ENCODE results near the gene HOXA7. TPM values are rescaled to one million over a fixed set of nuclear protein-coding genes. Genes with fewer than 3 reads are reported as not detected.

Gene HOXA7
- total RNA-seq, 1 donor from 2014 or later, result 1.4 TPM

GRCh38 chr7:27182285-27182841 is 25.9 kb upstream of the HOXA7 start:
- no peak for DNase-seq

DNA sequence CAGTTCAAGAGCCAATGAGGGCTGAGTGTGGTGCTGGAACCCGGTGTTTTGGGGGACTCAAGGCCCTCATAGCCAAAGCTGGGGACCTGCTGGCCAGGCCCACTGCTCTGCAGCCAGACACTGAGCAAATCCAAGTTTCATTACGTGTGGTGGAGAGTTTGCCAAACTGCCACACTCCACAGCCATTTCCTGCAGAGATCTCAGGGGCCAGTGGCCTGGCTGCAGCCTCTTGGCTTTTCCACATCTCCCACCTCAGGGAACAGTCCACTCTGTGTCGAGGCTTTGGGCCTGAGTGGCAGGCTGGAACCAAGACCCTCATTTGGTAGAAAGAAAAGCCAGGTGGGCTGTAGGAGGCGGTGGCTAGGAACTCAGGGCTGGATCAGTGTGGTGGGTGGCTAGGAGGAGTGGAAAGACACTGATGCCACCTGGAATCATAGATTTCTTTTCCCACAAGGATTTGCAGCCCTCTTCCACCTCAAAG is 25.4 kb upstream of the HOXA7 start:
- no peak for DNase-seq

- no peak for DNase-seq
Measured at GRCh38 chr7:27180431-27181420, 24.3 kb upstream of the HOXA7 start.

GRCh38 chr7:27179503-27180430 is 23.3 kb upstream of the HOXA7 start:
- peak; percentile 84 for DNase-seq

- DNase-seq, result no peak
Measured at GRCh38 chr7:27179030-27179429, 22.6 kb upstream of the HOXA7 start.

GRCh38 chr7:27178366-27178765 is 21.9 kb upstream of the HOXA7 start:
- DNase-seq, result no peak

DNA sequence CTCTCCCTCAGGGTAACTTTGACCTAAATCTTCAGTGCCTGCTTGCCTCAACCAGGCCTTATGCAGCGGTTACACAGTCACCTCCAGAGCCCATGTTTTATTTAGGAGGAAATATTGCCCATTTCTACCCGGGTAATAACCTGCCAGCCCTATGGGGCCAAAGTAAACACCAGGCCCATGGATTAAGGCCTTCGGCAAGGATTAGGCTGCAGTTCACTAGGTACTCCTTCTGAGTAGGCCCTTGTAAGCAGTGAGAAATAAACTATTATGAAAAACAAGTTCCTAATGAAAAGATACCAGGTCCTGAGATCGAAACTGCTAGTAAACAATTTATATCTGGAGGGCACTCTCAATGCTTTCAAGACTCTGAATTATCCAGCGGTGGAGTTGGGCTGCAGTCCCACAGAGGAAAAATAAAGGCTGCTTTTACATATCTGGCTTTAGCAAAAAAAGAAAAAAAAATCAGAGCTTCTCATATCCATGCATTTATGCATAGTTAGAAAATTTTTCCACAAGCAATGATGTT is 21.4 kb upstream of the HOXA7 start:
- no peak for DNase-seq

GRCh38 chr7:27176962-27177794 is 20.7 kb upstream of the HOXA7 start:
- no peak for DNase-seq

DNA sequence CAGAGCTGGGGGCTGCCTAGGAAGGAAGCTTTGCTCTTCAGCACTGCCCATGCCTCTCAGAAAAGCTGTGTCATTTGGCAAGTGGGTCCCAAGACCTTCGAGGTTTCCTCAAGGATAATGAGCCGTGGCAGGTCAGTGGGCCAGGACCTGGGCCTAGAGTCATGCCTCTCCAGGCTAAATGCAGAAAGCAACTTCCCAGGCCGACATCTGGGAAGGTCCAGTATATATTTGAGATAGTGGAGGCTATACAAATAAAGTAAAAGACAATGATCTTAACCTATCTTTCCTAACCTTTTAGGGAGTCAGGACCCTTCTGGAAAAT is 20.0 kb upstream of the HOXA7 start:
- DNase-seq, result no peak

- no peak for DNase-seq
Measured at GRCh38 chr7:27175626-27176523, 19.4 kb upstream of the HOXA7 start.

DNA sequence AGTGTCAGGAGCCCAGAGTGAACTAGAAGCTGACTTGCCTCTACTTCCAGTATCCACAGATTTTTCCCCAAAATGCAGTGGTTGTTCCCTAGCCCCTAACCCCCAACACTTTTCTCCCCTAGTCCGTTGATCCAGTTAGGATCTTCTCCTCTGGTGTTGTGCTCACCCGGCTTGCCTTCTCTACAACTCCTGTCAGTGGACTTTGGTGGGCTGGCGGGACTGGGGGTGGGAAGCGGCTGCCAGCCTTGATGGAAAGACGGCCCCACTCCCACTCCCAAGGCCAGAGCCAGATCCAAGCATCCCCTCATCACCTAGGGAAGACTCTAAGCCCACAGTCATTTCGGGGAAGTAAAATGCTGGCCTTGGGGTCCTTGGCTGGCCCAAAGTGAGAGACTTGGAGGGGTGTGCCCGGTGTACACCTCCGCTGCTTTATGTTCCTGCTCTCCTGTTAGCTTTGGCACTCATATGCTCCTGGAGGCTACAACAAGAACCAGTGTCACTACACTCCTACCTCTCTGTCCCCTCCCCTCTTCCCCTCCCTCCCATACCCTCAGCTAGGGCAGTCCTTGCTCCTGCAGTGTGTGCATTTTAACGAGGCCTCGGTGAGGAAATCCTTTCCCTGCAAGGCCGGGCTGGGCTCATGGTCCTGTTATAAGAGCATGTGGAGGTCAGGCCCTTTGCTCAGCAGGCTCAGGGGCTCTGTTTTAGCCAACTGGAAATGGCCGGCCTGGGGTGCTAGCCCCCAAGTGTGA is 18.6 kb upstream of the HOXA7 start:
- no peak for DNase-seq

- peak; percentile 45 for DNase-seq
Measured at GRCh38 chr7:27173956-27174873, 17.7 kb upstream of the HOXA7 start, which contains the start of gene HOXA10. TSS of gene HOXA10 (minus strand) at chr7:27174320. CDS start at chr7:27174306, 14 bp downstream.

DNA sequence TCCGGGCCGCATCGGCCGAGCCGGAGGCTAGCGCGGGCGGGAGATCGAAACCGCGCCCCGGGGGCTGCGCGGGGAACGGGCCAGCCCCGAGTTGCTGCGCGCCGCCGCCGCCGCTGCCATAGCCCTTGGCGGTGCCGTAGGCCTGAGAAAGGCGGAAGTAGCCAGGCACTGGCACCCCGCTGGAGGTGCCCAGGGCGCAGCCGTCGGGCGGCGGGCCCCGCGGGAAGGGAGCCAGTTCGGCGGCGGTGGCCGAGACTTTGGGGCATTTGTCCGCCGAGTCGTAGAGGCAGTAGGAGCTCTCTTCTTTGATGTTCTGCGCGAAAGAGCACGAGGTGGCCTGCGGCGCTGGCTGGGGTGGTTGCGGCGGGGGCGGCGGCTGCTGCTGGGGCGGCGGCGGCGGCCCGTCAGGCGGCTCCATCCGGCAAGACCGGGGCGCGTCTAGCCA is 17.1 kb upstream of the HOXA7 start:
- DNase-seq, result no peak

- DNase-seq, result peak; percentile 61
Measured at GRCh38 chr7:27172823-27173510, 16.5 kb upstream of the HOXA7 start.

GRCh38 chr7:27172315-27172774 is 15.9 kb upstream of the HOXA7 start:
- DNase-seq, result no peak

- no peak for DNase-seq
Measured at GRCh38 chr7:27171637-27172314, 15.3 kb upstream of the HOXA7 start.

- DNase-seq, result no peak
Measured at GRCh38 chr7:27171325-27171636, 14.8 kb upstream of the HOXA7 start.
